CD4-positive, alpha-beta T cell treated with Interleukin-10 for 1 hour (primary cell): ENCODE results near the gene TBX18.

Experiments
- DNase-seq: peaks from one replicate; pipeline ENCODE4 v3.0.0-alpha.2; 2020

The TBX18 gene

DNA sequence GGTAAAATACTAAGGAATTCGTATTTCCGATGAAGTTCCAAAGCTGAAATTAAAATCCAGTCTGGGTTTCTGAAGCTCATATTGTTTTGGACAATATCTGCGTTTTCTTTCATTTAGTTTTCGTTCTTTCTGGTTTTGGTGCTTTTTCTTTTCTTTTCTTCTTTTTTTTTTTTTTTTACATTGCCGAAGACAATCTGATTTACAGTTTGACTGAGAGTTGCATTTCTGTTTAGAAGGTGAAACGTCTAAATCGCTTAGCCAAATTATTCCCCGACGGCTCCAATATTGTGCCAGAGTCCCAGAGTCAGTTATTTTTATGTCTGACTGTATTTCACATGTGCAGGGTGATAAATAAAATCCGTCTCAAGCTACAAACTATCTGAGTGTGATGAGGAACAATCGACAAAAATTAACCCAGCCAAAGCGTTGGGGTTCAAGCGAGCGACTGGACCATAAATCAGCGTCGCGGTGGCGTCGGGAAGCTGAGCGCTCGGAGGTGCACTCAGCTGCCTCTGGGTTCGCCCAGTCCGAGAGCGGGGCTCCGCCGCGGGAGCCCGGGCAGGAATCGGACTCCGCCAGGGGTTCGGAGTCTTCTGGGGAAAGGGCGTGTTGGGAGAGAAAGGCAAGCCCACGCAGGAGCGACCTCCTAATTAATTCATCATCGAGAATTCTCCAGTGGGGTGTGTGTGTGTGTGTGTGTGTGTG lies 8.2 kb upstream of the TBX18 start:
- no peak for DNase-seq

DNA sequence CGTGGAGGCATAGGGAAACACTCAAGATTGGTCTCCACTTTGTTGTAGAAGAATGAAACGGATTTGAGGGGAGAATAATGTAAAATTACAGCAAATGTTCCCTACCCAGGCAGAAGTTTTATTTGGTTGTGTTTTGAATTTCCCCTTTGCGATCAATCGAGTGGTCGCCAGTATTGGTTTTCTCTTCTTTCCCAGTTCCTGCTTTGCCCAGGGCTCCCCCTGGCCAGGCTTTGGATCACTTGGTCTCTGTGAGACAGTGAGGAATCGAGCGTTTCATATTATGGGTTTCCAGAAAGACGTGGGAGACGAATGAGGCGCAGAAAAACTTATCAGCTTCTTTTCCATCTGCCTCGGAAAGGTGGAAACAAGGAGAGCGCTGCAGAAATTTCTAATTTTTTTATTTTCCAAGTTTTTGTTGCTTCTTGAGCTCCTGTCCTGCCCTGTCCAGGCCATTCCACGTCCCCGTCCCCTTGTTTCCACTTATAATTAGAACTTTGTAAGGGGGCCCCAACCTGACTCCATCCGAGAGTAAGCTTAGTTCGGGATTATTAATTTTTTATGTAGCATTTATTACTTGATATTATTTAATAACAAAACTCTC lies 7.5 kb upstream of the TBX18 start:
- no peak for DNase-seq

DNA sequence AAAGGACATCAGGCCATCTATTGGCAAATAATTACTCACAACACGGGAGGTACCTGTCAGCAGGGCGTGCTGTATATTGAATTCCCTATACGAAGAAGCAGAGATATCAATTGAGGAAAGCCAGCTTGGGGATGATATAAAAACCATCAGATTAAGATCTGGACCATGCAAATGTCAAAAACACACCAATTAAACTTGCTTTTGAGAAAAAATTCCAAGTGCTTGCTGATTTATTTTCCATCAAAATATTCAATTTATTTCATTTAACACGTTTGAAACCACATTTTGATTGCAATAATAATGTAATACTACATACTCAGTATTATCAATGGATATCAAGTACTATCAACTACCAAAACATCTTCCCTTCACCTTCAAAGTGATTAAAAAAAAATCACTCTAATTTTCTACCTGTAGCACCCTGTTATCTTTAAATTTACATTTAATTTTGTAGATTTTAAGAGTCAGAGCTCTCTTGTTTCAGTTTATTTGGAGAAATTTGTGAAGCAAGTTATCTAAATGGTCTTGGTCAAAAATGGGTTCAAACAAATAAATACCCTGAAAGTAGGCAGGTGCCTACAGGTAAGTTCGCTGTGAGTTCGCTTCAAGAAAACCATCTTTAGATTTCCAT lies 6.8 kb upstream of the TBX18 start:
- DNase-seq, result no peak

DNA sequence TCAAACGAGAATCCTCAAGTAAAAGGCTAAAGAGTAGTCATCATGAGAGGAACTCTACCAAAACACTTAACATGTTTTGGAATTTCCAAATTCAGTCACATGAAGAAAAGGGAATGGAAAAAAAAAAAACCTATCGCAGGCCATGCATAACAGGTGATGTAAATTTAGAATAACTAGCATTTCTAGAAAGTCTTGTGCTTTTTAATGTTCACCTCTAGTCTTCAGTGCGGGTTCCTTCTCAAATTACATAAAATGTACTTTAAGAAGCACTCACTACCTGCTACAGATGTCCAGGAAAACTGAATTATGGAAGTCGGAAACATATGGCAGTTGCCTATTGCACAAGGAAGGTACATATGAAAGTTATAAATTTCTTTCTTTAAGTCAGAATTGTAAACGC lies 6.1 kb upstream of the TBX18 start:
- DNase-seq, result no peak

DNA sequence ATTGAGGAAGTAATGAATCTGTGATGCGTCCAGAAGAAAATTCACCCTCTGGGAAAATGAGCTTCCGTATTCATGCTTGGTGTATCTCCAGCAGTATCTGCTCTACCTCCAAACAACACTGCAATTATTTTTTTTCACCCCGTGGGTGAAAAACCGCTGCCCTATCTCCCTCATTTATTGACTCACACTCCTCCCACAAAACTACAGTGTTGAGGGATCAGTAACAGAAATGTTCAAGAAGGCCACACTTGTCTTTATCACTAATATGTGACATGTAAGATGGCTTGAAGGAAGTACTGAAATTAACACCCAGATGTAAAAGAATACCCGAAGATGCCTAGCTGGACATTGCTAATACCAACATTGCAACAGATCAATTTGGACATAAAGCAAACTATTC lies 4.9 kb upstream of the TBX18 start:
- DNase-seq, result no peak

DNA sequence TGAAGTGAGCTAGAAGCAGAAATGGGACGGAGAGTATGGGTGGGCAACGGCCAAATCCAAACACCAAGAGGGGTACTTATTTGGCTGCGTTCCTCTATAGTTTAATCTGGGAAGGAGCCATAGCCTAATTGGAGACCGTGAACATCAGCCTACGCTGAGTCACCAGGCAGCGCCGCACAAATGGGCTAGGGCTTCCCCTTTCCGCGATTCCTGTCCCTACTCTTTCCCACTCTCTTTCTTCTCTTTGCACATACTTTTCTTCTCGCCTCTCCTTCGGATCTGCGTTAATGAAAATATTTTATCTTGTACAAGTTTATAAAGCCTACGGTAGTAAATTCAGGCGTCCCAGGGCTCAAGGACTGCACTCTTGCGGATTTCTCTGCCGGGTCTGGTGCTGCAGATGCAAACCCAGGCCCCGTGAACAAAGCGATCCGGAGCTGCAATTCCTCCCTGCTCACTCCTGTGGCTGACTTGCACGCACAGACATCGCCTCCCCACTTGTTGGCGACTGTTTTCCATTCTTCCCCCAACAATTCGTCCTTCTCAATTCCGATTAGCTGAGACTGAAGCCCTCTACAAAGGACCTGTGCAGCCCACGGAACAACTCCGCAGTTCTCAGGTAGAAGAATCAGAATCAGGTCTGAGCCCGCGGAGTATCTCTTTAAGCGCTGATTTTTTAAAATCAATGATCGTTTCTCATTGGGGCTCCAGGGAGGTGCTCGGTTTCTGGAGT lies 4.2 kb upstream of the TBX18 start:
- DNase-seq, result no peak

DNA sequence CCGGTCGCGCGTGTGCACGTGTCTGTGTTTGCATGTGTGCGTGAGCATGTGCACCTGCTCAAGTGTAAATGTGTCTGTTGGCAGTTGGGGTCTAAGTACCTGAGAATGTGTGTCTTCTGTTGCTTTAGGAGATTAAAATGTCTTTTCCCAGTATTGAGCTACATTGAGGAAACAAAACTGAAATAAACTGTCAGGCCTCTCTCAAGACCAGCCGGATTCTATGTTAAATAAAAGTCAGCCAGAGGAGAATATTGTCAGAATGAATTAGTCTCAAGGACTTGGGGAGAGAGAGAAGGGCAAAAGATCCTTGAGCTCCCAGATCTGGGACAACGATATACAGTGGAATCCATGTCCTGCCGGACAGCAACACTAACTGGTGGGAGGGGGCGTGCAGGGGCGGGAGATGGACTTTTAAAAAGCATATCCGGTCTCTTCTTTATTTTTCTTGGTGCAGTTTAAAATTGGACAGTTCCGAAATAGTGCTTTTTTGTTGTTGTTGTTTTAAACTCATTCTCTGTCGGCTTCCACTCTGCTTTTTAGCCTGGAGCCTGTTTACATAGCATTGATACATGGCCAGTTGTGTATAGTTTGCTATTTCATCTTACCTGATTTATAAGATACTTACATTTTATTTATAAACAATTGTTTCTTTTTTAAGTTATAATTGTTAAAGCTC lies 3.3 kb upstream of the TBX18 start:
- no peak for DNase-seq

DNA sequence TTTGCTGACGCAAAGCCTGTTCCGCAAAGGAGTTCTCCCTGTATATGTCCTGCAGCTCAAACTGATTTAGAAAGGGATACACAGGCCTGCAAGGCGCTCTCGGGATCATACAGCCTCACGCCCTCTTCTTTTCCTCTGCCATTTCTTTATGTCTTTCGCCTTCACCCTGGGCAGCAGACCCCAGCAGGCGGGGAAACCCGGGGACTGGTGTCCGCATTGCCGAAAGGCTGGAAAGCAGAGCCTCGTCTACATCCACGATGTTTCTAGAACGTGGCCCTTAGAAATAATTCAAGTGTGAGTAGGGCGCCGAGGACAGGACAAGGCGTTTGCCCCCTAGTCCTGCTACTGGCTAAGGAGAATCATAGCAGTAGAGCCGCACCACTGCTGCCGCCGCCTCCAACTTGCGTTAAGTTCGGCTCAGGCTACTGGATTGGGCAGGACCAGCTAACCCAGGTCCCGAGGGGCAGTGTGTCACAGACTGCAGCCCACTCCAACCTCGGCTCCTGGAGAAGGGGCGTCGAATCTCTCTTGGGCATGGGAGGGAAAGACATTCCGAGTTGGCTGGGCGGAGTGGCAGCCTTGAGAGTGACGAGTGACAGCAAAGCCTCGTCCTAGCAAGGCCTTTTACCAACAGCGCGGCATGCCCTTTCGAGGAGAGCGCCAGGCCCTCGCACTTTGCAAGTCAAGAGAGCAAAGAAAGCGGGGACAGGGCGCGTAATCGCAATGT lies 2.6 kb upstream of the TBX18 start:
- no peak for DNase-seq

DNA sequence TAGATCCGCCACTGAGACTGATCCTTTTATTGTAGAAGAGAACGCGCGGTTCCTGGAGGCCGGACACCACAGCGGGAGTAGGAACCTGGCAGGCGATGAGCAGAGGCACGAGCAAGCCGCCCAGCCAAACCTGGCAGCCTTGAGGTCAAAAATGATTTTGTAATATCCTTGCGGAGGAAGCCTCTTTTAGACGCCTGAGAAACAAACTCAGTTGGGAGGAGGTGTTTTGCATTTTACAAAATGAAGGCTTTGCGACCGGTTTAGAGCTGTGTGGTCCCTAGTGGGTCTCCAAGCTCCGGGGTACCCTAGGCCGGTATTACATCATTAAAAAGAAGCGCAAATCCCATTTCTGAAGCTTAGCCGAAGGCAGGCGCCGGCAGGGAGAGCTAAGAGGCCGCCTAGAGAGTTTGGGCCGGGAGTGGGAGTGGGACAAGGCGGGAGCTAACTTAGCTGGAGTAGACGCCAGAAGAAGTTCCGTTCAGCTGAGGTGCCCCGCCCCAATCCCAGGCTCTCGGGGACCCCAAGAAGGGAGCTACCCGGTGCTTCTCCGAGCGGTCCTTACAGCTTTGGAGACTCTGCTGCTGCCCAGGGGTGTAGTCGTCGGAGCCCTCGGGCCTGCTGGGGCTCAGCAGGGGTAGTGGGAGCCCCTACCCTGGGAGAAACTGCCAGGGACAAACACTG lies 1.9 kb upstream of the TBX18 start:
- no peak for DNase-seq

DNA sequence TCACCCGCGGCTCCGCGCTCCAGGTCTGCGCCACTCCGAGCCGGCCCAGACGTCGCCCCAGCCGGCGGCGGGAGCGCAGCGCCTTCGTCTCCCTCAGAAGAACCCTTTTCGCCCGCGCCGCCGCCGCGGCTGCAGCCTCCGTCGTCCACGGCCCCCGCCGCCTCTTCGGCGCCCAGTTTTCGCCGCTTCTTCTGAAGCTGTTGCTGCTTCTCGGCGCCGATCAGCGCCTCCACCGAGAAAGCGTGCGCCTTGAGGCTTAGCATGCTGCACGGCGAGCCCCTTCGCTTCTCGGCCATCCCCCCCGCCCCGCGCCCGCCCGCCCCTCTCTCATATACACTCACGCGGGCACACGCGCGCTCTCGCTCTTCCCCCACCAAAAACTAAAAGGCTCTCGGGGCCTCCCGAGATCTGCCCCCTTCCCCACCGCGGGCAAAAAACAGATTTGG lies 489 bp downstream of the TBX18 start:
- no peak for DNase-seq

DNA sequence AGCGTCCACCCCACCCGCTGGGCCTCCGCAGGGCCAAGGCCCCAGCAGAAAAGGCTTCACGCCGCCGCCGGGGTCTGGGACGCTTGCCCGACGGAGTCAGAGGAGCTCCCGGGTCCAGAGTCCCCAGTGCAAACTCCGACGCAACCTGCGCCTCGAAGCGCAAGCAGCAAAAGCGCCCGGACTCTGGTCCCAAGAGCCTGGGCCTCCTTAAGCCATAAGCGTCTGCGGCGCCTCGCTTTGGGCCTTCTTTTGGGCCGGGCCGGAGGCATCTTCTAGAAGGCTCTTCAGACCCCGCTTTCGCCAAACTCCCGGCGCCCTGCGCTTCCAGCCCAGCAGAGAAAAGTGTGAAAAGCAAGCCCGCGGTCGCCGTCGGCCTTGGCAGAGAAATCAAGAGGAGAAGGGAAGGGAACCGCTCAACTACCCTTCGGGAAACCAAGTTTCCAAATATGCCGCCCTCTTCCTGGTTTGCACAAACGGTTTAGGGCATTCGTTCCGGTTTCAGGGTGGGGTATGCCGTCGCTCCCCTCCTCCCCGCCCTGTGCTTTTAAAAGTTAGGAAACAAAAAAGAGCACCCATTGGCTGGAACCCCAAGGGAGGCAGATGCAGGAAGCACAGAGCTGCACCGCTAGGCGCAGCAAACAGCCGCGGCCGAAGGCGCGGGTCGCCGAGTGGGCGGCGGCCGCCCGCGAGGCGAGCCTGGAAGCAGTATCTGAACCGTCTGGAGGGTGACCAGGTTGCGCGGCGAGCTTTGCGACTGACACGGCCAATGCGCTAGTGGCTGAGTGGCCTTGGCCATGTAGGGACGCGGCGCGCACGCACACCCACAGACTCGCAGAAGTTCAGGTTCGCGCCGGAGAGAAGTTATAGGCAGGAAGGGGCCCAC lies 1.2 kb downstream of the TBX18 start:
- no peak for DNase-seq

DNA sequence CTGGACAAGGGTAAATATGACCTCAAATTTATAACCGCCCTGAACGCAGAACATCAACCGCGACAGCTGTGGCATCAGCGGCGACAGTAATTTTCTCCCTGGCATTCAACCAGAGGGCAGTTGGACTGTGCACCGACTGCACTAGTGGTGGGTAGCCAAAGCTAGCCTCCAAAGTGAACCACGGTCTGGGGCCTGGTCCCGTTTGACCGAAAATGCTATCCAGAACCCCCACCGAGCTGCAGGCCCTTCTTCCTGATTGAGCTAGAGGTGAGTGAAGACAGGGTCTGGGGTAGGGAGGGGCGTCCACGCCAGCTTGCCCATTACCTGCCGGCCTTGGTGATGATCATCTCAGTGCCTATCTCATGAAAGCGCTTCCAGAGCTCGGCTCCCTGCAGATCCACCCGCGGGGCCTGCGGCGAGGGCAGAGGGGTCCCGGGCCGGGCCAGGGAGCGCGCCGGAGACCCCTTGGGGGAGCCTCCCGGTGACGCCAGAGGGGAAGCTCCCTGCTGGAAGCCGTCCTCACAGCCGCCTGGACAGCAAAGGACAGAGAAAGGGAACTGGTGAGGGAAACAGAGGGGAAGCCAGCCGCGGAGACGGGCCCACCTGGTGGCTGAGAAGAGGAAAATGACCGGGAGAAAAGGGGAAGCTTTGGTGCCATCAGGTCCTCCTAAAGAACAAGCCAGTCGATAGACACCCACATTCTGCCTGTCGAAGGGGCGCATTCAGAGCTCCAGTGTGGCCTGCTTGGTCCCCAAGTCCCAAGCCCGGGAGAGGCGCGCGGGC lies 2.0 kb downstream of the TBX18 start:
- no peak for DNase-seq

DNA sequence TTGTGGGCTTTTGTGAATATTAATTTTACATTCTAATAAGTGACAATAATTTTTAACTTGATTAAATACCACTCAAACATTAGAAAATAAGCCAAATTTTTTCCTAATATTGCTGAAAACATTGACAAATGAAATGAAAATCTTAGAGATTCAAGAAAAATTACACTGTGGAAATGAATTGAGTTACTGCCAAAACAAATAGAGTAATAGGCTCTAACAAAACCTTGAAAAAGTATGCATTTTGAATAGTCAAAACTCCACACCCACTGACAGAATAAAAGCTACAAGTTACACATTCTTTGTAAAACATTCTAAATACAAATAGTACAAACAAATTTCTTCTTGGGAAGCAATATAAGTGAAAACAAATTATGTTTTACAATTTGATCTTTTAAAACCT lies 5.9 kb downstream of the TBX18 start:
- DNase-seq, result no peak

DNA sequence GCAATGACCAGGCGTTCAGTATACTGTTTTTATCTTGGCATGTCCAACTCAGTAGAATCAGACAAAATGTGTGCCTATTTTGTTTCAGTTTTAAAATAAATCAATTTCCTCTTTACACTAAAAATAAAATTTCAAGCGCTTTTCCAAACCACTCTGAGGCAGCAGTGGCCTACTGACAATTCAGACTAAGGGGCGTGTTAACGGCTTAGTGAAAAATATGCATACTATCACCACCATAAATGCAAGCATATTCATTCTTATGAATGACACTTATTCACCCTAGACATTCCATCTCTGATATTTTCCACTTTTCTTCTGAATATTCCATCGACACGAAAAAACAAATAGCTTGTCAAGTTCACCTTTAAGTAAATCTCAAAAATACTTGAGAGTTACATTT lies 7.5 kb downstream of the TBX18 start:
- no peak for DNase-seq

DNA sequence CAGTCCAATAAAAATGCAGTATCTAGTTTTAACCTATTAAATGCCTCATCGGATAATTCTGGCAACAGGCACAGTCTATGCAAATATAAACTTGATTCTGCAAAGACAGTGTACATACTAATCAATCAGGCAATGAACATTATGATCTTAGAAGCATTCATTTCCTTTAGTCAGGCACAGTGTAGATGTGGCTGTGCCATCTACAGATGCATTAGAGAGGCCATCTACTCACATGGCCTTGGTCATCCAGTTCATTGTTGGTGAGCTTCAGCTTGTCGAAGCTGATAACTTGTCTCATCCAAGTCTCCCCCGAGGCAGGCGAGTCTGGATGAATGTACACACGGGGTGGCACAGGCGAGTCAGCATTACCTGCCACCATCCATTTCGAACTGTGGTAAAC lies 7.9 kb downstream of the TBX18 start:
- DNase-seq, result no peak

DNA sequence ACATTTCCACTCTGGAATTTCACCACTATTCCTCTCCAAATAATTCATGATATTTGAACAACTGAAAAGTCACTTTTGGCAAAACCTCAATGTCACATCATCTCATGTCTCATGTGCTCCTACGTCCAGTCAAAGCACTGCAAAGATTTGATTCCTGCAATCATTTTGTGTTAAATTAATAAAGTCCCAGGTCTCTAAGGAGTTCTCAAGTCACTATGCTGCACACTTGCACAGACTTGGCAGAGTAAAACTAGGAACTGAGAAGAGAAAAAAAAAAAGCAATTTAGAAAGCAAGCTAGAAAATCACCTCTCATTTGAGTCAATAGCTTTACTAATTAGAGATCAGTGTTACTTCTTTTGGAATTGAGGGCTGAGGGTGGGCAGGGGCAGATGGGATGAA lies 11.2 kb downstream of the TBX18 start:
- no peak for DNase-seq

DNA sequence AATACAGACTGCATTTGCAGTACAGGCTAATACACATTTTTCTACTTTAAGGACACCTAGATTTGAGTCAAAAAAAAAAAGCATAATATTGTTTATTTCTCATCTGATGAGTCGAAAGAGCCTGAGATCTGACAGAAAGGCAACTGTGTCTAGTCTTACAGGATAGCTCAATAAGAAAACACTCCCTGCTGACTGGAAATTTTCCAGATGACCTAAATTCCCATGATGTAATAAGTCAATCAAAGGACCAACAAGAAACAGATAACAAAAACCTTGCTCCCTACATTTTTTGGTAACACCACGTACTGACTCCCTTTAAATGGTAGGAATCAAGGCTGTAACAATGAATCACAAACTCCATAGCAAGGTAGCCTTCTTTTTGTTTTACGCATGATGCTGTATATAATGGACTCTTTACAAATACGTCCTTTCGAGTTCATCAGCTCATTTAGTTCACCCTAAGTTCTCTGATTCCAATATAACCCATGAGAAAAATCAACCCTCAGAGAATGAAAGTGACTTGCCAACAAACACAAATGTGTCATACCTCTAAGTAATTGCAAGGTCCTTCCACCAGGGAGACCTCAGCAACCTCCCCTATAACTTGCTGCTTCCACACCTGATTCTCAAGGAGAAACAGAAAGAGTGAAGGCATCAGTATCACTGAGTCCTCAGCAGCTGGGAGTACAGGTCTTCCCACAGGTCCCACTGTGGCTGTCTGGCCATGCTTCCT lies 12.1 kb downstream of the TBX18 start:
- DNase-seq, result no peak

DNA sequence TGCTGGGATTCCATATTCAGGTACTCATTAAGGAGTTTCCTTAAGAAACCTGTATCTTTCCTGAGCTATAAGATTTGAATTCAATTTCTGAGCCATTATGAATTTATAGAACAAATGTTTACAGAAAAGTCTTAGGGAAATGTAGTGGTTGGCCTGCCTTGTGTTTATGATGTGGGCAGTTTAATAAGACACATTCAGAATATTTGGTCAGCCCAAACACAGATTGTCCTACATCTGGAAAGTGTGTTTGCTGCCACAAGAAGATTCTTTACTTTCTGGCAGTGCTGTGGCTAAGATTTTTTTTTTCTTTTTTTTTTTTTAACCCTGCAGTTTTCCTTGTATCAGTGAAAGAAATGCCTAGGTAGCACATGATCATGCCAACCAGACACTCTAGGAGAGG lies 15.2 kb downstream of the TBX18 start:
- no peak for DNase-seq

DNA sequence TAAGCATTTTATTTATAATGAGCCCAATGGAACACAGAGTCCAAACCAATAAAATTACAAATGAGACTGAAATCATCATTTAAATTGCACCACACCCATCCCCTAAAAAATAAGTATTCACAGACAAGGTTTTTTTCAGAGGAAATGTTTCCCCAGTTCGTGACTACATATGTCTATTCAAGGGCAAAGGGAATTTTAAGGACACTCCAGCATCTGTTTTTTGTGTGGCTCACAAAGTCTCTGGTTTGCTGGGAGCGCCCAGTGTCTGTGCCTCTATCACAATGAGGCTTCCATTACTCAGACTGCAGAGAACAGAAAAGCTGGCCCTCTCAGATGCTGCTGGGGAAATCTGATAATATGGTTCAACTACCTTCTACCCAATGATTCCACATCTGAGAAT lies 16.0 kb downstream of the TBX18 start:
- DNase-seq, result no peak
